GM12878 (cell line): ENCODE measurements around the gene CALD1. TPM values are rescaled to one million over a fixed set of nuclear protein-coding genes. Genes with fewer than 3 reads are reported as not detected.

Experiments
- ATAC-seq: fragments of 200-7000 bp; cut with Tn5 transposase; 3 replicates; pipeline ENCODE4 v1.9.1; 2020; ENCODE audit warnings: mild to moderate bottlenecking, moderate library complexity
- BruUV-seq: library from RNA; stranded (reverse); fragments of 400-500 nt; replicated peaks from 2 replicates; lab custom pipeline; 2021; lab: Mats Ljungman, UMichigan
- CTCF ChIA-PET: fragments of 300-600 bp; sonication (Branson Sonifier 250); formaldehyde crosslinking; extraction: SDS; loops from one replicate; lab custom pipeline; 2021; ENCODE audit warnings: inconsistent platforms; lab: Yijun Ruan, JAX
- POLR2A ChIA-PET: fragments of 350-600 bp; formaldehyde crosslinking; extraction: SDS; loops from one replicate; lab custom pipeline; 2021; ENCODE audit warnings: inconsistent platforms; lab: Charles Lee
- RAD21 ChIA-PET: fragments of 300-600 bp; sonication (Branson Sonifier 250); formaldehyde crosslinking; loops from one replicate; lab custom pipeline; 2023; ENCODE audit warnings: antibody characterized with exemption; ENCODE audit not compliant: unreplicated experiment; lab: Charles Lee
- SMC1A ChIA-PET: fragments of 300-600 bp; sonication (Branson Sonifier 250); formaldehyde crosslinking; loops from one replicate; lab custom pipeline; 2023; ENCODE audit not compliant: unreplicated experiment, uncharacterized antibody; lab: Charles Lee
- DNase-seq: peaks from one replicate; pipeline ENCODE4 v3.0.0-alpha.2; 2011; ENCODE audit warnings: low read depth, low spot score
- FAIRE-seq: peaks from 3 replicates; lab custom pipeline; 2011; peaks lifted over from hg19 to GRCh38; lab: Jason Lieb, UNC
- H2AFZ ChIP-seq: 2 replicates; pipeline ENCODE4 v1.6.0; 2011; ENCODE audit warnings: low read depth, low read length, control low read depth; ENCODE audit not compliant: control insufficient read depth
- H3K27ac ChIP-seq: 2 replicates; pipeline ENCODE4 v1.5.1; 2011; ENCODE audit warnings: control low read depth; ENCODE audit not compliant: control insufficient read depth, insufficient read depth
- H3K27me3 ChIP-seq, 2 experiments: replicated peaks in 1 of 2; 2 replicates each; pipeline versions ENCODE4 v1.6.0 to v1.6.1; 2011; ENCODE audit warnings: low read length in 1 of 2; ENCODE audit not compliant: control insufficient read depth in 2 of 2, insufficient read depth in 2 of 2
- H3K36me3 ChIP-seq, 2 experiments: 2 replicates each; pipeline ENCODE4 v1.5.1; 2011; ENCODE audit warnings: low read length in 1 of 2; ENCODE audit not compliant: control insufficient read depth in 2 of 2, insufficient read depth in 2 of 2
- H3K4me1 ChIP-seq: 2 replicates; pipeline ENCODE4 v1.6.1; 2011; ENCODE audit warnings: mild to moderate bottlenecking, low read length, moderate library complexity, mixed read lengths; ENCODE audit not compliant: control insufficient read depth, insufficient read depth
- H3K4me2 ChIP-seq: 2 replicates; pipeline ENCODE4 v1.6.0; 2011; ENCODE audit warnings: control low read depth; ENCODE audit not compliant: control insufficient read depth, insufficient read depth
- H3K4me3 ChIP-seq: fragments of 200-600 bp; sonication (generic); 2 replicates; pipeline ENCODE4 v1.5.1; 2016
- H3K79me2 ChIP-seq: 2 replicates; pipeline ENCODE4 v1.6.0; 2011; ENCODE audit warnings: low read length; ENCODE audit not compliant: control insufficient read depth, insufficient read depth
- H3K9ac ChIP-seq: 2 replicates; pipeline ENCODE4 v1.8.0; 2011; ENCODE audit warnings: low read length, control low read depth, mixed read lengths; ENCODE audit not compliant: control insufficient read depth, insufficient read depth
- H3K9me3 ChIP-seq: replicated peaks from 3 replicates; pipeline ENCODE4 v1.5.1; 2011; ENCODE audit warnings: mild to moderate bottlenecking, low read length; ENCODE audit not compliant: control insufficient read depth, insufficient read depth
- H4K20me1 ChIP-seq: 2 replicates; pipeline ENCODE4 v1.6.0; 2011; ENCODE audit not compliant: control insufficient read depth, insufficient read depth
- CBX5 ChIP-seq: sonication (generic); IDR thresholded peaks from 2 replicates; pipeline ENCODE4 v1.6.1; 2016; ENCODE audit warnings: low read depth, moderate library complexity, mild to moderate bottlenecking, inconsistent platforms
- CHD2 ChIP-seq: IDR thresholded peaks from 2 replicates; pipeline ENCODE4 v1.6.1; 2011; ENCODE audit warnings: low read depth, low read length, improper control_type of control experiment, borderline replicate concordance
- HCFC1 ChIP-seq: fragments of 150-350 bp; IDR thresholded peaks from 2 replicates; pipeline ENCODE4 v1.6.1; 2014; ENCODE audit warnings: low read length
- HDGF ChIP-seq: fragments of 450-650 bp; IDR thresholded peaks from 2 replicates; pipeline ENCODE4 v1.6.1; 2016; ENCODE audit warnings: antibody characterized with exemption
- MEF2B ChIP-seq: fragments of 450-650 bp; IDR thresholded peaks from 2 replicates; pipeline ENCODE4 v1.6.1; 2018; ENCODE audit warnings: mild to moderate bottlenecking, moderate library complexity; ENCODE audit not compliant: partially characterized antibody, poor library complexity, severe bottlenecking
- MTA3 ChIP-seq: IDR thresholded peaks from 2 replicates; pipeline ENCODE4 v1.6.1; 2012; ENCODE audit warnings: low read length, inconsistent platforms, borderline replicate concordance
- NFIC ChIP-seq: IDR thresholded peaks from 2 replicates; pipeline ENCODE4 v1.6.1; 2012; ENCODE audit warnings: low read depth, mild to moderate bottlenecking, inconsistent platforms, low read length, moderate library complexity
- POU2F2 ChIP-seq: IDR thresholded peaks from 3 replicates; pipeline ENCODE4 v1.6.1; 2011; ENCODE audit warnings: low read depth, mild to moderate bottlenecking, low read length, borderline replicate concordance
- RAD21 ChIP-seq: IDR thresholded peaks from 2 replicates; pipeline ENCODE4 v1.6.1; 2011; ENCODE audit warnings: mild to moderate bottlenecking, low read depth, low read length, moderate library complexity; ENCODE audit not compliant: insufficient read depth
- SIX5 ChIP-seq: IDR thresholded peaks from 2 replicates; pipeline ENCODE4 v1.6.1; 2011; ENCODE audit warnings: mild to moderate bottlenecking, low read depth, low read length, moderate library complexity; ENCODE audit not compliant: severe bottlenecking
- SPI1 ChIP-seq: IDR thresholded peaks from 2 replicates; pipeline ENCODE4 v1.6.1; 2011; ENCODE audit warnings: low read depth, mild to moderate bottlenecking, low read length, moderate library complexity, borderline replicate concordance; ENCODE audit not compliant: insufficient read depth
- STAT1 ChIP-seq: fragments of 450-650 bp; conservative IDR thresholded peaks from 2 replicates; pipeline ENCODE4 v1.6.1; 2014; ENCODE audit warnings: antibody characterized with exemption, mild to moderate bottlenecking
- STAT3 ChIP-seq: IDR thresholded peaks from 2 replicates; pipeline ENCODE4 v1.6.1; 2011; ENCODE audit warnings: low read depth, low read length, improper control_type of control experiment
- TBL1XR1 ChIP-seq: IDR thresholded peaks from 2 replicates; pipeline ENCODE4 v1.6.1; 2012; ENCODE audit warnings: low read depth, low read length, improper control_type of control experiment
- WGBS: methylation state at CpG from one replicate; pipeline ENCODE4 v1.1.6; 2016; ENCODE audit warnings: low lambda C conversion rate; ENCODE audit not compliant: insufficient replicate concordance, insufficient coverage; ENCODE audit errors: missing lambda C conversion rate; 5-methylcytosine and 5-hydroxymethylcytosine counted together
- in situ Hi-C: fragments of 300-500 bp; cut with MboI; formaldehyde crosslinking; loops from 9 replicates; pipeline ENCODE4 v1.14.3; 2018; ENCODE audit warnings: mixed read lengths
- intact Hi-C: fragments of 100-400 bp; cut with micrococcal nuclease; formaldehyde crosslinking; loops from one replicate; pipeline ENCODE4 v1.14.2; 2022; ENCODE audit not compliant: unreplicated experiment
- polyA plus RNA-seq, 11 experiments: library from polyadenylated mRNA; depleted of rRNA in 4 of 11; unstranded in 6 of 11; stranded (reverse) in 5 of 11; fragments of >200 nt; fragmentation: Nextera tagmentation in 4 of 11; fragmentation: Illumina TruSeq in 1 of 11; extraction: Ambion mirVana in 4 of 11; extraction: Trizol in 1 of 11; gene quantifications; 1 replicate in 1 of 11; 2 replicates in 10 of 11; pipeline versions ENCODE4 v1.2.1 to v1.2.3, GENCODE V29; 2011 to 2016; ENCODE audit warnings: inconsistent platforms in 2 of 11, missing spikeins in 2 of 11, low read depth in 1 of 11
- total RNA-seq, 4 experiments: library from RNA; depleted of rRNA in 3 of 4; stranded (reverse); fragments of >200 nt in 3 of 4; fragmentation: Illumina TruSeq in 1 of 4; extraction: Trizol in 1 of 4; gene quantifications; 2 replicates each; pipeline versions ENCODE4 v1.2.1 to v1.2.3, GENCODE V29; 2013 to 2021
- TF ChIP-seq, protein P1 (sequence below), 3 experiments: IDR thresholded peaks in 2 of 3; conservative IDR thresholded peaks in 1 of 3; 2 replicates each; pipeline ENCODE4 v1.5.1; 2011; ENCODE audit warnings: low read depth in 3 of 3, low read length in 3 of 3, mild to moderate bottlenecking in 3 of 3, control low read depth in 2 of 3, moderate library complexity in 2 of 3, inconsistent platforms in 1 of 3, mixed read lengths in 1 of 3; ENCODE audit not compliant: control insufficient read depth in 2 of 3, insufficient read depth in 1 of 3; ENCODE audit errors: extremely low read depth in 1 of 3
- TF ChIP-seq, protein P2 (sequence below): IDR thresholded peaks from 2 replicates; pipeline ENCODE4 v1.6.1; 2011; ENCODE audit warnings: borderline replicate concordance, low read depth, mild to moderate bottlenecking, moderate library complexity, low read length; ENCODE audit not compliant: insufficient read depth, poor library complexity, severe bottlenecking

CALD1 gene
- total and polyA plus RNA-seq, 10 of the 15 experiments (the other 5 are each of a cell fraction or from before 2014, with no cell fraction given), result 0.03 to 1.3 (median 0.22) TPM

DNA sequence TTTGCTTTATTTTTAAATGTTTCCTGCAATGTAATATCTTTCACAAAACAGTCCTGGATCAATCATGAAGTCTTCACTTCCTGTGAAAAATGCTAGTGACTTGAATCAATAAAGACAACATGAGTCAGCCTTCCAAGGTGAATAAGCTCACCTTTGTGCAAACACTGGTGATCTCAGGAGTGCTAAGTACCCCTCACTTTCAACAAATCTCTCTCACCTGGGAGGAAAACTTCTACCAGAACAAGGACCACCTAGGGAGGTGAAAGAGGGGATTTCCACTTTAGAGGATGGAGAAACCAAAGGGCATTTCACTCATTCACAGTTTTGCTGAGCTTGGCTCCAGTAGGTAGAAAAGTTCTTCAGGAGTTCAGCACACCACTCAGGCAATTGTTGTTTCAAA lies 64.8 kb downstream of the CALD1 start:
- CTCF ChIA-PET, result interaction anchor here (0.8 to 1.0 kb wide), 2 partner anchors 11 to 118 kb away, joined by 3 read pairs; no protein-coding TSS in a partner anchor
- in situ Hi-C loops, result no loop called here

DNA sequence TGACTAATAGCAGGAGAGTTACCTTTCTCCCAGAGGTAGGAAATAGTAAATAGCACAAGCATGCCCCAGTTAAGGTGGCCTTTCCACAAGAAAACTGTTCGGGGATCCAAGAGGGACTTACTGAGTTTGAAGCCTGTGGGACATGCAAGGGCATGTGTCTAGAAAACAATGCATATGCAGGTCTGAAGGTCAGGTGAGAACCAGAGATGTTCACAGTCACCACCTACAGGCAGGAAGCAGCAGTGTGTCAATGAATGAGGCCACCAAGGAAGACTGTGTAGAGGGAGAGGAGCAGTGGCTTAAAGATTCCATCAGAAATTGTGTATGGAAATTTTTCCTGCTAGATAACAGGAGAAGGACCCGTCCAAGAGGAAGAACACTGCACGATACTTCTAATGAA lies 66.0 kb downstream of the CALD1 start:
- Histone ChIP-seq H4K20me1 (no peaks in the 10 kb centered on the region), H3K79me2 (no peaks in the 10 kb centered on the region), H2AFZ (peak overlapping the region; percentile 16; the same call in 1 of the 2 replicates), H3K9ac (no peak overlapping the region), H3K4me1 (no peaks in the 10 kb centered on the region), H3K36me3 (no peaks in the 10 kb centered on the region), H3K4me3 (no peak overlapping the region), H3K27me3 (no peaks in the 10 kb centered on the region; a peak in 1 of 4 replicates), H3K27ac (no peak overlapping the region), H3K9me3 (no peaks in the 10 kb centered on the region; the same call in 2 of the 3 replicates), H3K4me2 (no peak overlapping the region)
- peak; percentile 7 for DNase-seq
- ChIA-PET POLR2A (no interaction called here), CTCF (interaction anchor here (1.7 kb wide), 1 partner anchor 11 kb away, joined by 3 read pairs; no protein-coding TSS in a partner anchor), RAD21 (no interaction called here), SMC1A (interaction anchor here (0.9 to 1.5 kb wide), 4 partner anchors 12 to 234 kb away, joined by 3 to 5 read pairs (median 4); no protein-coding TSS in a partner anchor)
- intact Hi-C loops, result no loop called here
- TF ChIP-seq NFIC (no peak), POU2F2 (0 out of 3 replicates have a peak, but pooled peaks have one; percentile 20), HDGF (no peak), RAD21 (peak; percentile 41), CBX5 (no peak), STAT1 (no peak), SPI1 (no peak)
- TF ChIP-seq, protein P1, sequence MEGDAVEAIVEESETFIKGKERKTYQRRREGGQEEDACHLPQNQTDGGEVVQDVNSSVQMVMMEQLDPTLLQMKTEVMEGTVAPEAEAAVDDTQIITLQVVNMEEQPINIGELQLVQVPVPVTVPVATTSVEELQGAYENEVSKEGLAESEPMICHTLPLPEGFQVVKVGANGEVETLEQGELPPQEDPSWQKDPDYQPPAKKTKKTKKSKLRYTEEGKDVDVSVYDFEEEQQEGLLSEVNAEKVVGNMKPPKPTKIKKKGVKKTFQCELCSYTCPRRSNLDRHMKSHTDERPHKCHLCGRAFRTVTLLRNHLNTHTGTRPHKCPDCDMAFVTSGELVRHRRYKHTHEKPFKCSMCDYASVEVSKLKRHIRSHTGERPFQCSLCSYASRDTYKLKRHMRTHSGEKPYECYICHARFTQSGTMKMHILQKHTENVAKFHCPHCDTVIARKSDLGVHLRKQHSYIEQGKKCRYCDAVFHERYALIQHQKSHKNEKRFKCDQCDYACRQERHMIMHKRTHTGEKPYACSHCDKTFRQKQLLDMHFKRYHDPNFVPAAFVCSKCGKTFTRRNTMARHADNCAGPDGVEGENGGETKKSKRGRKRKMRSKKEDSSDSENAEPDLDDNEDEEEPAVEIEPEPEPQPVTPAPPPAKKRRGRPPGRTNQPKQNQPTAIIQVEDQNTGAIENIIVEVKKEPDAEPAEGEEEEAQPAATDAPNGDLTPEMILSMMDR (IDR thresholded peaks at IDR 0.05 in 2 of 3, conservative IDR thresholded peaks at IDR 0.05 in 1 of 3; ENCODE audit: control insufficient read depth in 2 of 3, extremely low read depth in 1 of 3, insufficient read depth in 1 of 3, low read depth in 3 of 3, low read length in 3 of 3), result peak; percentile 20 to 52 (median 46); a peak in 5 of 6 replicates
- peak; percentile 68 for ATAC-seq
- peak; percentile 68 for FAIRE-seq
- no TSS peak for BruUV-seq
- 28% methylated on average over 3 of the region's 3 CpGs for WGBS
- in situ Hi-C loops, result no loop called here

More for the DNA sequence above, 64.8 kb downstream of the CALD1 start:
- FAIRE-seq (no peak), ATAC-seq (no peak), DNase-seq (no peak)
- TF ChIP-seq STAT3 (no peak), HCFC1 (no peak), CHD2 (no peak), MTA3 (no peak), RAD21 (no peak), SIX5 (no peak), TBL1XR1 (no peak), MEF2B (no peak)
- TF ChIP-seq, protein P2, sequence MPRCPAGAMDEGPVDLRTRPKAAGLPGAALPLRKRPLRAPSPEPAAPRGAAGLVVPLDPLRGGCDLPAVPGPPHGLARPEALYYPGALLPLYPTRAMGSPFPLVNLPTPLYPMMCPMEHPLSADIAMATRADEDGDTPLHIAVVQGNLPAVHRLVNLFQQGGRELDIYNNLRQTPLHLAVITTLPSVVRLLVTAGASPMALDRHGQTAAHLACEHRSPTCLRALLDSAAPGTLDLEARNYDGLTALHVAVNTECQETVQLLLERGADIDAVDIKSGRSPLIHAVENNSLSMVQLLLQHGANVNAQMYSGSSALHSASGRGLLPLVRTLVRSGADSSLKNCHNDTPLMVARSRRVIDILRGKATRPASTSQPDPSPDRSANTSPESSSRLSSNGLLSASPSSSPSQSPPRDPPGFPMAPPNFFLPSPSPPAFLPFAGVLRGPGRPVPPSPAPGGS, result no peak
- Histone ChIP-seq H3K9me3 (no peaks in the 10 kb centered on the region), H4K20me1 (no peaks in the 10 kb centered on the region), H3K4me2 (no peak overlapping the region), H3K27ac (no peak overlapping the region), H3K79me2 (no peaks in the 10 kb centered on the region), H3K36me3 (no peaks in the 10 kb centered on the region), H3K9ac (no peak overlapping the region), H2AFZ (no peak overlapping the region), H3K4me1 (no peaks in the 10 kb centered on the region), H3K4me3 (no peak overlapping the region), H3K27me3 (no peaks in the 10 kb centered on the region; a peak in 1 of 4 replicates)
- intact Hi-C loops, result no loop called here
- no TSS peak for BruUV-seq
- ChIA-PET POLR2A (no interaction called here), RAD21 (no interaction called here), SMC1A (interaction anchor here (0.9 to 1.3 kb wide), 2 partner anchors 31 to 233 kb away, joined by 3 to 4 read pairs; no protein-coding TSS in a partner anchor)
